ENCODE results near the gene KIAA1755.

Gene KIAA1755

GRCh38 chr20:38209054-38209675 lies 51.4 kb downstream of the KIAA1755 start:
- TF ChIP-seq, protein P1, sequence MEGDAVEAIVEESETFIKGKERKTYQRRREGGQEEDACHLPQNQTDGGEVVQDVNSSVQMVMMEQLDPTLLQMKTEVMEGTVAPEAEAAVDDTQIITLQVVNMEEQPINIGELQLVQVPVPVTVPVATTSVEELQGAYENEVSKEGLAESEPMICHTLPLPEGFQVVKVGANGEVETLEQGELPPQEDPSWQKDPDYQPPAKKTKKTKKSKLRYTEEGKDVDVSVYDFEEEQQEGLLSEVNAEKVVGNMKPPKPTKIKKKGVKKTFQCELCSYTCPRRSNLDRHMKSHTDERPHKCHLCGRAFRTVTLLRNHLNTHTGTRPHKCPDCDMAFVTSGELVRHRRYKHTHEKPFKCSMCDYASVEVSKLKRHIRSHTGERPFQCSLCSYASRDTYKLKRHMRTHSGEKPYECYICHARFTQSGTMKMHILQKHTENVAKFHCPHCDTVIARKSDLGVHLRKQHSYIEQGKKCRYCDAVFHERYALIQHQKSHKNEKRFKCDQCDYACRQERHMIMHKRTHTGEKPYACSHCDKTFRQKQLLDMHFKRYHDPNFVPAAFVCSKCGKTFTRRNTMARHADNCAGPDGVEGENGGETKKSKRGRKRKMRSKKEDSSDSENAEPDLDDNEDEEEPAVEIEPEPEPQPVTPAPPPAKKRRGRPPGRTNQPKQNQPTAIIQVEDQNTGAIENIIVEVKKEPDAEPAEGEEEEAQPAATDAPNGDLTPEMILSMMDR (conservative IDR thresholded peaks at IDR 0.05): no peak
- no peak overlapping the region for H3K27ac ChIP-seq

DNA sequence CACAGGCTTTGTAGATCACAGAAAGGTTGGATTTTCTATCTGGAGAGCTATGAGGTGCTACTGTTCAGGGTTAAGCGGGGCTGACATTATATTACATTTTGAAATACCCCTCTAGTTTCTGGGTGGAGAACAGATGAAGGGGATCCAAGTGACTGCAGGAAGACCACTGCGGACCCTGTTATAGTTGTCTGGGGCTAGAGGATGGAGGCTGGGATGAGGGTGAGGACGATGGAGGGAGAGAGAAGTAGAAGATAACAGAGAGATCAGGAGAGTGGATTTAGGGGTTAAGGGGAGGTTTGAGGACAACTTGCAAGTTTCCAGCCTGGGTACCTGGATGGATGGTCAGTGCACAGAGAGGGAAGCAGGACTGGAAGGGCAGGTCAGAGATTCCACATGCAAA lies 52.0 kb downstream of the KIAA1755 start:
- TF ChIP-seq, protein P1 (conservative IDR thresholded peaks at IDR 0.05): no peak
- H3K27ac ChIP-seq: no peak overlapping the region

DNA sequence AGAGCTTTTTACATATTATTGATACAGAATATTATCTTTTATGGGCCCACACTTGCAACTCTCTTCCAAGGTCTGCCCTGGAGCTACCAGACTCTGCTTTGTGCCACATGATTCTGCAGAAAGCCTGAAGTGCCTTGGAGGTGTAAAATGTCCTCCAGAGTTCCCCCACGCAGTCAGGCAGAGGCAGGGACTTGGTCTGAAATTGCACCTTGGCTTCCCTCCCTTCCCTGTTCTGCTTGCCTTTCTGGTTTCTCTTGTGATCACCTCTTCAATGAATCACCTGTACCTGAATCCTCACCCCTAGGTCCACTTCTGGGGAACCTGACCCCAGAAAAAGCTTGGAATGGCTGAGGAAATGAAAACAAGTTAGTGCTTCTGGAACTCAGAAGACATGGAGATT lies 52.4 kb downstream of the KIAA1755 start:
- no peak overlapping the region for H3K27ac ChIP-seq
- TF ChIP-seq, protein P1 (conservative IDR thresholded peaks at IDR 0.05): no peak

DNA sequence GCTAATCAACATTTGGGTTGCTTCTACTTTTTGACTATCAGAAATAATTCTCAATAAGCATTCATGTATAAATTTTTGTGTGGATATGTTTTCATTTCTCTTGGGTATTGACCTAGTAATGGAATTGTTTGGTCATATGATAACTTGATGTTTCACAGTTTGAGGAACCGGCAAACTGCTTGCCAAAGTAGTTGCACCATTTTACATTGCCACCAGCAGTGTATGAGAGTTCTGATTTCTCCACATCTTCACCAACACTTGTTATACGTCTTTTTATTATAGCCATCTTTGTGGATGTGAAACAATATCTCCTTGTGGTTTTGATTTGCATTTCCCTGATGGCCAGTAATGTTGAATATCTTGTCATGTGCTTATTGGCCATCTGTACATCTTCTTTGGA lies 52.9 kb downstream of the KIAA1755 start:
- TF ChIP-seq, protein P1 (conservative IDR thresholded peaks at IDR 0.05): no peak
- no peak overlapping the region for H3K27ac ChIP-seq

DNA sequence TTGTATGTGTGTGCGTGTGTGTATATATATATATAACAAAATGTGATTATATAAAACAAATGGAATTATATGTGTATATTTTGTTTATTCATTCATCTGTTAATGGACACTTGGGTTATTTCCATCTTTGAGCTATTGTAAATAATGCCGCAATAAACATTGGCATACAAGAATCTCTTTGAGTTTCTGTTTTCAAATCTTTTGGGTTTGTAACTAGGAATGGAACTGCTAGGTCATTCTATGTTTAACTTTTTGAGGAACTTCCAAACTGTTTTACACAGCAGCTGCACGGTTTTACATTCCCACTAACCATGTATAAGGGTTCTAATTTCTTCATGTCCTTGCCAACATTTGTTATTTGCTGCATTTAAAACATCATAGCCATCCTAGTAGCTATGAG lies 55.5 kb downstream of the KIAA1755 start:
- no peak overlapping the region for H3K27ac ChIP-seq
- TF ChIP-seq, protein P1 (conservative IDR thresholded peaks at IDR 0.05): no peak

DNA sequence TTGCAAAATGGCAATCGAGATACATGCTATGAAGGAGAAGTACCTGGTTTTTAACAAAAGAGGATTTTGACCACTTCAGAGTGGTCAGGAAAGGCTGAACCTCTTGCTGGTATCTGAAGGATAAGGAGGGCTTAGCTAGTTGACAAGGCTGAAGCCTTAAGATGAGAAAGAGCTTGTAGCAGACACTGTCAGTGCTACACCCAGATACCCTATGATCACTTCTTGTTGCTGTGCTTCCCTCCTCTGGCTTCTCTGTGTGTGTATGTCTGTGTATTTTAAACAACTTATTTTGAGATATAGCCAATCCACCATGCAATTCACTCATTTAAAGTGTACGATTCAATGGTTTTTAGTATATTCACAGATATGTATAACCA lies 56.6 kb downstream of the KIAA1755 start:
- no peak overlapping the region for H3K27ac ChIP-seq
- TF ChIP-seq, protein P1 (conservative IDR thresholded peaks at IDR 0.05): no peak

DNA sequence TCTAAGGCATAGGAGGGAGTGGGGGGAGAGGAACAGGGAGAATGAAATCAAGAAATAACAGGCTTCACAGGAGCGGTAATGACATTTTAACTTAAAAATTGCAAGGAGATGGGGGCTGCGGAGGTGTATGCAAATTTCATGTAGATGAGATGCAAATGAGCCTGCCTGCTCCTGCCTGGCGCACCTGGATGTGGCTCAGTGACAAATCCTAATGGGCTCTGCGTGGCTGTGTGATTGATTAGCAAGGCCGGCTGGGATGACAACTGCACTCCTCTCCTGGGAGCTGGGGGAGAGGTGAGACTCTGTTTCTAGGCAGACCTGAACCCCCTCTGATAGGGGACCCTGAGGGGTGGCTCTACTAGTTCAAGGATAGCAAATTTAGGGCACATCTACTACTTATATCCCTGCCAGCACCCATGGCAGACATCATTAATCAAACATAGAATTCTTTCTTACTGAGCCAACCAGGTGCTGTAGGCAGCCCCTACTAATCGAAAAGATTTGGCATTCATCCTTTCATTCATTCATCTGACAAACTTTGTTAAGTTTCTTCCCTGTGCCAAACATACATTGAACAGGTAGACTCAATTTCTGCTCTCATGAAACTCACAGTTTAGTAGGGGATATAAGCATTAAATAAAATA lies 57.1 kb downstream of the KIAA1755 start:
- TF ChIP-seq, protein P1 (conservative IDR thresholded peaks at IDR 0.05): no peak
- H3K27ac ChIP-seq: no peak overlapping the region
